HepG2 (cell line): ENCODE results near the gene MUC4. TPM values are rescaled to one million over a fixed set of nuclear protein-coding genes. Genes with fewer than 3 reads are reported as not detected.

Experiments
- ATAC-seq: fragments of 200-7000 bp; cut with Tn5 transposase; 3 replicates; pipeline ENCODE4 v1.9.1; 2020; ENCODE audit warnings: mild to moderate bottlenecking, moderate library complexity
- BruUV-seq: library from RNA; stranded (reverse); fragments of 400-500 nt; replicated peaks from 2 replicates; lab custom pipeline; 2021; lab: Mats Ljungman, UMichigan
- CTCF ChIA-PET: fragments of 300-600 bp; formaldehyde crosslinking; extraction: SDS; loops from one replicate; lab custom pipeline; 2021; ENCODE audit warnings: low total read pairs, inconsistent platforms, low intra/inter-chr PET ratio; lab: Yijun Ruan, JAX
- POLR2A ChIA-PET: fragments of 350-600 bp; sonication (Branson Sonifier 250); formaldehyde crosslinking; loops from one replicate; lab custom pipeline; 2020; ENCODE audit warnings: antibody characterized with exemption, inconsistent platforms; lab: Yijun Ruan, JAX
- DNase-seq: peaks from one replicate; pipeline ENCODE4 v3.0.0-alpha.2; 2015; ENCODE audit warnings: low spot score
- FAIRE-seq: peaks from 3 replicates; lab custom pipeline; 2011; peaks lifted over from hg19 to GRCh38; lab: Jason Lieb, UNC
- H2AFZ ChIP-seq: one replicate; pipeline ENCODE4 v1.6.1; 2011; ENCODE audit warnings: low read length, inconsistent platforms
- H3K27ac ChIP-seq: fragments of 300-600 bp; 3 replicates; pipeline ENCODE4 v1.8.0; 2011; ENCODE audit warnings: mixed run types, mild to moderate bottlenecking, mixed read lengths, low read length, inconsistent platforms; ENCODE audit not compliant: insufficient read depth; ENCODE audit errors: extremely low read length
- H3K27me3 ChIP-seq, 2 experiments: fragments of 200-600 bp in 1 of 2; 2 replicates in 1 of 2; 3 replicates in 1 of 2; pipeline versions ENCODE4 v1.6.0 to v1.8.0; 2011; ENCODE audit warnings: low read length in 2 of 2, mild to moderate bottlenecking in 2 of 2, moderate library complexity in 2 of 2, inconsistent platforms in 1 of 2; ENCODE audit not compliant: insufficient read depth in 2 of 2, control insufficient read depth in 1 of 2
- H3K36me3 ChIP-seq, 2 experiments: fragments of 200-600 bp in 1 of 2; replicated peaks in 1 of 2; 2 replicates in 1 of 2; 3 replicates in 1 of 2; pipeline versions ENCODE4 v1.5.1 to v1.8.0; 2011; ENCODE audit warnings: low read length in 2 of 2, inconsistent platforms in 1 of 2; ENCODE audit not compliant: insufficient read depth in 2 of 2, control insufficient read depth in 1 of 2
- H3K4me1 ChIP-seq: 2 replicates; pipeline ENCODE4 v1.5.1; 2012; ENCODE audit warnings: low read length, inconsistent platforms; ENCODE audit not compliant: insufficient read depth
- H3K4me2 ChIP-seq: 2 replicates; pipeline ENCODE4 v1.6.0; 2011; ENCODE audit warnings: low read depth, low read length, inconsistent platforms
- H3K4me3 ChIP-seq, 3 experiments: fragments of 200-600 bp in 1 of 3; sonication (generic), shearing (Covaris generic) in 1 of 3; replicated peaks in 1 of 3; 2 replicates each; pipeline ENCODE4 v1.5.1; 2011 to 2016; ENCODE audit warnings: low read length in 3 of 3, inconsistent platforms in 2 of 3, low read depth in 2 of 3, mild to moderate bottlenecking in 2 of 3, control low read depth in 1 of 3, mixed read lengths in 1 of 3; ENCODE audit not compliant: insufficient read depth in 1 of 3
- H3K79me2 ChIP-seq: one replicate; pipeline ENCODE4 v1.6.1; 2011; ENCODE audit warnings: low read length, inconsistent platforms; ENCODE audit not compliant: insufficient read depth
- H3K9ac ChIP-seq: 2 replicates; pipeline ENCODE4 v1.6.0; 2011; ENCODE audit warnings: mild to moderate bottlenecking, low read depth, low read length, inconsistent platforms; ENCODE audit not compliant: insufficient read depth
- H3K9me3 ChIP-seq: 2 replicates; pipeline ENCODE4 v1.5.1; 2012; ENCODE audit warnings: mild to moderate bottlenecking, low read length
- H4K20me1 ChIP-seq: 2 replicates; pipeline ENCODE4 v1.6.0; 2011; ENCODE audit warnings: inconsistent platforms, mild to moderate bottlenecking, low read length, moderate library complexity; ENCODE audit not compliant: insufficient read depth
- ATM ChIP-seq: fragments of 450-650 bp; IDR thresholded peaks from 2 replicates; pipeline ENCODE4 v1.7.1; 2017; ENCODE audit warnings: mild to moderate bottlenecking, borderline replicate concordance
- CHD4 ChIP-seq: fragments of 200-600 bp; sonication (generic); IDR thresholded peaks from 2 replicates; pipeline ENCODE4 v1.7.0; 2017; ENCODE audit warnings: mild to moderate bottlenecking, low read length, borderline replicate concordance
- DMTF1 ChIP-seq: sonication (generic); formaldehyde crosslinking; IDR thresholded peaks from 2 replicates; pipeline ENCODE4 v1.4.0; 2020; ENCODE audit warnings: mild to moderate bottlenecking, missing genetic modification reagents
- ELF4 ChIP-seq: sonication (generic); formaldehyde crosslinking; IDR thresholded peaks from 2 replicates; pipeline ENCODE4 v1.5.0; 2020; ENCODE audit warnings: missing genetic modification reagents, mild to moderate bottlenecking, moderate library complexity, borderline replicate concordance
- HNRNPUL1 ChIP-seq: fragments of 200-400 bp; formaldehyde crosslinking; IDR thresholded peaks from 2 replicates; pipeline ENCODE4 v1.6.1; 2017; ENCODE audit warnings: low read depth, mild to moderate bottlenecking, low read length, moderate library complexity
- IKZF4 ChIP-seq: sonication (generic); formaldehyde crosslinking; IDR thresholded peaks from 2 replicates; pipeline ENCODE4 v1.5.1; 2020; ENCODE audit warnings: borderline replicate concordance, mild to moderate bottlenecking, low read depth, missing genetic modification reagents; ENCODE audit errors: not compliant biosample characterization
- MBD4 ChIP-seq: IDR thresholded peaks from 2 replicates; pipeline ENCODE4 v1.6.1; 2012; ENCODE audit warnings: low read length, inconsistent platforms, borderline replicate concordance
- MBNL3 ChIP-seq: fragments of 250-450 bp; sonication (Bioruptor Pico); conservative IDR thresholded peaks from 2 replicates; pipeline ENCODE4 v1.8.0; 2022; ENCODE audit warnings: mild to moderate bottlenecking, inconsistent platforms
- NR2F1 ChIP-seq, 2 experiments: fragments of 450-650 bp in 1 of 2; formaldehyde crosslinking in 1 of 2; IDR thresholded peaks; 2 replicates each; pipeline versions ENCODE4 v1.5.0 to v1.6.1; 2016 to 2020; ENCODE audit warnings: mild to moderate bottlenecking in 1 of 2, missing compliant biosample characterization in 1 of 2, missing genetic modification reagents in 1 of 2, moderate library complexity in 1 of 2
- PITX1 ChIP-seq: sonication (generic); formaldehyde crosslinking; IDR thresholded peaks from 2 replicates; pipeline ENCODE4 v1.5.1; 2020; ENCODE audit warnings: mild to moderate bottlenecking, missing genetic modification reagents
- ZNF101 ChIP-seq: sonication (generic); formaldehyde crosslinking; IDR thresholded peaks from 2 replicates; pipeline ENCODE4 v1.4.0; 2020; ENCODE audit warnings: mild to moderate bottlenecking, low read depth, missing genetic modification reagents, borderline replicate concordance
- ZNF24 ChIP-seq: fragments of 450-650 bp; IDR thresholded peaks from 2 replicates; pipeline ENCODE4 v1.6.1; 2017; ENCODE audit warnings: antibody characterized with exemption, mild to moderate bottlenecking
- ZNF280D ChIP-seq: sonication (generic); formaldehyde crosslinking; IDR thresholded peaks from 2 replicates; pipeline ENCODE4 v1.5.1; 2020; ENCODE audit warnings: mild to moderate bottlenecking, missing genetic modification reagents
- ZNF580 ChIP-seq: IDR thresholded peaks from 2 replicates; pipeline ENCODE4 v1.6.1; 2016; ENCODE audit warnings: low read depth, borderline replicate concordance
- ZNF792 ChIP-seq: IDR thresholded peaks from 2 replicates; pipeline ENCODE4 v1.6.1; 2016
- WGBS: methylation state at CpG from one replicate; pipeline ENCODE4 v1.1.6; 2017; ENCODE audit warnings: low lambda C conversion rate; 5-methylcytosine and 5-hydroxymethylcytosine counted together
- in situ Hi-C: cut with HindIII; loops from 2 replicates; pipeline ENCODE4 v1.10.0; 2017; ENCODE audit warnings: low pct_unique_long_range_greater_than_20kb; ENCODE audit not compliant: extremely low pct_ligation_motif_present
- intact Hi-C: fragments of 100-400 bp; cut with micrococcal nuclease; formaldehyde crosslinking; loops from one replicate; pipeline ENCODE4 v1.10.0; 2022; ENCODE audit not compliant: unreplicated experiment
- polyA plus RNA-seq, 8 experiments: library from polyadenylated mRNA; depleted of rRNA in 3 of 8; stranded (reverse) in 7 of 8; unstranded in 1 of 8; fragments of >200 nt; fragmentation: Illumina TruSeq in 4 of 8; extraction: Trizol in 4 of 8; gene quantifications; 2 replicates each; pipeline versions ENCODE4 v1.2.1 to v1.2.3, GENCODE V29; 2011 to 2016; ENCODE audit warnings: low read depth in 4 of 8, missing spikeins in 1 of 8, mixed read lengths in 1 of 8; ENCODE audit not compliant: insufficient read depth in 1 of 8
- total RNA-seq, 5 experiments: library from RNA; depleted of rRNA; stranded (reverse); fragments of >200 nt; fragmentation: Illumina TruSeq; extraction: Trizol; gene quantifications; 2 replicates each; pipeline ENCODE4 v1.2.3, GENCODE V29; 2016; ENCODE audit warnings: low read depth in 1 of 5

MUC4 gene
- total and polyA plus RNA-seq, 2 of the 13 experiments (the other 11 are each of a cell fraction or from before 2014, with no cell fraction given), result not detected

GRCh38 chr3:195757827-195758226 lies 53.9 kb downstream of the MUC4 start:
- ChIA-PET CTCF (no interaction called here), POLR2A (no interaction called here)
- H3K36me3 ChIP-seq, result no peaks in the 10 kb centered on the region
- H3K27me3 ChIP-seq, result peaks cover 12 to 50% of the 10 kb centered on the region in 2 experiments; a peak in 4 of 5 replicates
- H3K4me1 ChIP-seq, result no peaks in the 10 kb centered on the region
- no peak overlapping the region for H3K9ac ChIP-seq
- no peaks in the 10 kb centered on the region for H3K9me3 ChIP-seq
- H3K4me3 ChIP-seq, result no peak overlapping the region
- in situ Hi-C loops, result no loop called here
- no peaks in the 10 kb centered on the region for H3K79me2 ChIP-seq
- no peak overlapping the region for H3K27ac ChIP-seq
- BruUV-seq, result no TSS peak
- no peak overlapping the region for H3K4me2 ChIP-seq
- ATAC-seq, result no peak
- WGBS, result 32% methylated on average over 10 of the region's 10 CpGs
- no peak for DNase-seq
- no peak for FAIRE-seq
- no peaks in the 10 kb centered on the region for H4K20me1 ChIP-seq
- TF ChIP-seq ZNF580 (CRISPR knock-in tag) (no peak), IKZF4 (no peak), MBNL3 (CRISPR knock-in tag) (no peak), ZNF24 (no peak), MBD4 (no peak), HNRNPUL1 (no peak)
- intact Hi-C loops, result no loop called here
- H2AFZ ChIP-seq, result no peak overlapping the region

- Histone ChIP-seq H3K9ac (no peak overlapping the region), H4K20me1 (no peaks in the 10 kb centered on the region), H3K4me1 (no peaks in the 10 kb centered on the region), H3K27me3 (peaks cover 14 to 50% of the 10 kb centered on the region in 2 experiments; a peak in 4 of 5 replicates), H2AFZ (no peak overlapping the region), H3K4me2 (no peak overlapping the region), H3K4me3 (no peak overlapping the region), H3K36me3 (no peaks in the 10 kb centered on the region), H3K79me2 (no peaks in the 10 kb centered on the region), H3K9me3 (no peaks in the 10 kb centered on the region), H3K27ac (no peak overlapping the region)
- 30% methylated on average over 8 of the region's 8 CpGs for WGBS
- no TSS peak for BruUV-seq
- intact Hi-C loops, result no loop called here
- DNase-seq (no peak), FAIRE-seq (no peak), ATAC-seq (no peak)
- POLR2A ChIA-PET, result no interaction called here
- CTCF ChIA-PET, result no interaction called here
- in situ Hi-C loops, result no loop called here
- no peak for TF ChIP-seq ELF4 (CRISPR knock-in tag)
- TF ChIP-seq DMTF1 (CRISPR knock-in tag), result no peak
- TF ChIP-seq PITX1 (CRISPR knock-in tag), result no peak
- TF ChIP-seq ZNF792 (CRISPR knock-in tag), result no peak
- TF ChIP-seq ZNF280D (CRISPR knock-in tag), result no peak
- TF ChIP-seq NR2F1 (CRISPR knock-in tag; IDR thresholded peaks at IDR 0.05), result no peak
- TF ChIP-seq ZNF101 (CRISPR knock-in tag), result no peak
- TF ChIP-seq ATM, result no peak
- no peak for TF ChIP-seq CHD4
Observed at GRCh38 chr3:195757438-195757770, 54.3 kb downstream of the MUC4 start.
